ENCODE measurements around the gene NIM1K.
A peak's percentile ranks its signal among the peaks of the same experiment; 100 is the strongest.
"Not testable (repeated sequence)": the region's sequence is repeated elsewhere in the genome, so short reads cannot be mapped to it uniquely, and the experiment has no call there.

Gene NIM1K

DNA sequence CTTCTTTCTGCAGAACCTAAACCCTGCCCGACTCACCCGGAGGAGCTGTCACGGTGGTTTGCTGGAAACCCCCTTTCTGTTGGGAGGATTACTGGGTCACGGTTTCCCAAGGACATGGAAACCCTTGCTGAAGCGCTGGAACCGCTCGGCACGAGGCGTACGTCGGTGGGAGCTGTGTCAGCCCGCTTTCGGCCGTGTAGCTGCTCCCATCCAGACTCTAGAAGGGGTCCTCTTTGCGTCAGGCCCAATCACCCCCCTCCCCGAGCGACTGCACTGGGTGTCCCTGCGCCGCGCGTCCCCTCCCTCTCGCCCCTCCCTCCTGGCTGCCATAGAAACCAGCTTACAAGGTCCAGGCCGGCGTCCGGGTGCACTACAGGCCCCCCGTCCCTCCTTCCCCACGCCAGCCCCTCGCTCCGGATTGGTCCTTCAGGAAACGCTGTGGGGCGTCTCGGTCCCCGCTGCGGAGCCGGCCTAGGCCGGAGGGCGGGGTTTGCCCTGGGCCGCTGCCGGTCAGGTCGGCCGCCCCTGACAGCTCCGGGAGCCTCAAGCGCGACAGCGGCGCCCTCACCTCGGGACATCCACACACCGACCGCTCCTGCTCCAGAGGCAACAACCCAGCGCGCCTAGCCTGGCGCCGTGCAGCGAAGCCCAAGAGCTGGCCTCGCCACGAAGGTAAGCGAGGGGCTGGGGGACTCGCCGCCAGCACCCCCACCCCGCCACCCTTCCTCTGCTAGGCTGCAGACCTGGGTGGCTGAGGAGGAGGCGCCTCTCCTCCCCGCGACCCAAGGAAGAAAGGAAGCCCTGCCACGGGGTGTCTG lies at the start of gene NIM1K:
NIM1K (plus strand) TSS at position 486 of the 818 bp plus-strand sequence. CDS start 53,551 bp downstream, outside the sequence.
- DNase-seq (ENCODE audit: low read depth): no peak

DNA sequence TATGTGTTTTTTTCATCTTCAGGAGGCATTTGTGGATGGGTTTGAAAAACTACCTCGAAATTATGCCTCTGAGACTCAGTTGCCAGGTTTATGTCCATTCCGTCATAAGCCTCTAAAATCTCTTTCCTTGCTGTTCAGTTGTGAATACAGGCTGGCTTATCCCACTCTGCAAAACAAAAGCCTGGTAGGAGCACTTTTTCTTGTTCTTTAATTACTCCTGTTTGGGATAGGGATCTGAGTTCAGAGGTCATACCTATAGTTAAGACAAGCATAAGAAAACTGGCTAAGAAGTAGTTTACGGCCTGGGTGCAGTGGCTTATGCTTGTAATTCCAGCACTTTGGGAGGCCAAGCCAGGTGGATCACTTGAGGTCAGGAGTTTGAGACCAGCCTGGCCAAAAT lies 47.0 kb upstream of the NIM1K start:
- H3K4me3 ChIP-seq (ENCODE audit: low read depth, low read length): no peak overlapping the region
- DNase-seq (ENCODE audit: low read depth): no peak

More for the DNA sequence above, at the start of gene NIM1K:
- peak within 1 kb of the TSS; percentile 60 for H3K4me3 ChIP-seq (ENCODE audit: low read depth, low read length)

DNA sequence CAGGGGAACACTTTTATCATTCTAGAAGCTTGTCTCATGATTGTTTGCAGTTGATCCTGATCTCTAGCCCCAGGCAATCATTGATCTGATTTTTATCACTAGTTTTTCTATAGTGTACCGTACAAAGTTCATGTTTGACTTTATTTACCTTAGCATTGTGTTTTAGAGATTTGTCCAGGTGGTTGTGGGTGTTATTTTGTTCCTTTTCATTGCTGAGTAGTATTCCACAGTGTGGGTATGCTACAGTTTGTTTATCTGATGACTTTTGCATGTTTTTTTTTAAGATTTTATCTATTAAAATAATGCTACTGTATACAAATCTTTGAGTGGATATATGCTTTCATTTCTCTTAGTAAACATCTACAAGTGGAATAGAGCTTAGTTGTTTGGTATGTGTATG lies 45.1 kb upstream of the NIM1K start:
- H3K4me3 ChIP-seq (ENCODE audit: low read depth, low read length): no peak overlapping the region
- DNase-seq (ENCODE audit: low read depth): no peak

DNA sequence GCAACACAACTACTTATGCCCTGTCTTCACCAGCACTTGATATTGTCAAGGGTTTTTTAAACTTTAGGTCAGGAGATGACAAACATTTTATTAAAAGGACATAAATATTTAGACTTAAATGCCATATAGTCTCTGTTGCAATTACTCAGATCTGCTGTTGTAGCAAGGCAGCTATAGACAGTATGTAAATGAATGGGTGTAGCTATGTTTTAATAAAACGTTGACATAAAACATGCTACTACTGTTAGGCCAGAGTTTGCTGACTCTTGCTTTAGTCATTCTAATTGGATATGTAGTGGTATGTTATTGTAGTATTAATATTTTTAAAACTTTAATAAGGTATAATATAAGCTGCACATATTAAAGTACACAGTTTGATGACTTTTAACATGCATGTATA lies 43.6 kb upstream of the NIM1K start:
- no peak overlapping the region for H3K4me3 ChIP-seq (ENCODE audit: low read depth, low read length)
- no peak for DNase-seq (ENCODE audit: low read depth)

DNA sequence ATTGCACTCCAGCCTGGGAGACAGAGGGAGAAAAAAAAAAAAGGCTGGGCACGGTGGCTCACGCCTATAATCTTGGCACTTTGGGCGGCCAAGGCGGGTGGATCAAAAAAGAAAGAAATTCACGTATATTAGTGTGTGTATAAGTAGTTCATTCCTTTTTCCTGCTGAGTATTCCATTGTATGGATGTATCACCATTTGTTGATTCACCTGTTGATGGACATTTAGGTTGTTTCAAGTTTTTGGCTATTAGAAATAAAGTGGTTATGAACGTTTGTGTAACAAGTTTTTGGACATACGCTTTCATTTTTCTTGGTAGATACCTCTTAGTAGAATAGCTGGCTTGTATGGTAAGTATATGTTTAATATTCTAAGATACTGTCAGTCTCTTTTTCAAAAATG lies 42.8 kb upstream of the NIM1K start:
- H3K4me3 ChIP-seq (ENCODE audit: low read depth, low read length): no peak overlapping the region
- no peak for DNase-seq (ENCODE audit: low read depth)

DNA sequence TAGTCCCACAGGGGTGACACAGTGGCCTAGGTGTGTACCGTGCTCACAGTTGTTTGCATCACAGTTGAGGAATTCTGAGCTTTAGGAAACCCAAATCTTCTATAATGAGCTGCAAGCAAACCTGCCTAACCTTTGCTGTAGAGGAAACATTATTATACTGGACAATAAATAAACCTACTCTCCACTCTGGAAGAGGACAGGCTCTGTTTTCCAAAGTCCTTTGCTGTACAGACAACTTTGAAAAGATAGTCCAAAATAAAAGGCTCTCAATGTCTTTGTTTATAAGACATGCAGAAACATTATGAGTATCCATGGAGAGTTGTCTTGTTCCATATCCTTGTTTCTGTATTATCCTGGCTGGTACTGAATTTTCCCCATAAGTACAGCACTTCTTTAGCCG lies 42.0 kb upstream of the NIM1K start:
- no peak for DNase-seq (ENCODE audit: low read depth)
- no peak overlapping the region for H3K4me3 ChIP-seq (ENCODE audit: low read depth, low read length)

DNA sequence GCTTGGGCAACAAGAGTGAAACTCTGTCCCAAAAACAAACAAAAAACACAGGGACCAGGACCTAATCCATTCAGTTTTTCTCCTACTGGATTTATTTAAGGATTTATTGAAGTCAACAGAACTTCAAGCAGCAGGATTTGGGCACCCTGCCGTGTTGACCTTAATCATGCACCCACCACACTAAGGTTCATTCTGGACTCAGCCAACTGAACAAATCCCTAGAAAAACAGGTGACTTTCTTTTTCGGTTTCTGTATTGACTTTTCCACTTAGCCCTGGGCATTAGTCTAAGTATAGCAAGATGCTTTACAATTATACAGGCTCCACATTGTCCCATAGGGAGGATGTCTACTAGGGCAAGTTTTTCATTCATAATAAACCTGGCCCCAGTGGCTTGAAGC lies 41.3 kb upstream of the NIM1K start:
- DNase-seq (ENCODE audit: low read depth): no peak
- no peak overlapping the region for H3K4me3 ChIP-seq (ENCODE audit: low read depth, low read length)

DNA sequence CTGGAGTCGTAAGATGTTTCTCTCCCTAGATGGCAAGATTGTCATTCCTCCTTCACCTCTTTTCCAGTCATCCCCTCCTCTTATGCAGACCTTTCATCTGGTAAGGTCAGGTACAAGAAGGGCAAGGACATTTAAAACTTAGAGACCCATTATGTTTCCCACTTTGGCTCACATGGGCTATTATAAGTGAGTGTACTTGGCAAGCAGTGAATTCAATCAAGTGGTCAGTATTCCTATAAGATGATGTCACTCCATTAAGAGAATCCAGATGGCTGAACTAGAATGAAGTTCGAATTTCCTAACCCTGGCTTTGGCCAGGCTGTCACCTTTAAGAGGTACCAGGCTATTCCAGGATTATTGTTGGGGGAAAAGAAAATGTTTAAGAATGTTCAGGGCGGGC lies 39.1 kb upstream of the NIM1K start:
- no peak for DNase-seq (ENCODE audit: low read depth)
- no peak overlapping the region for H3K4me3 ChIP-seq (ENCODE audit: low read depth, low read length)

DNA sequence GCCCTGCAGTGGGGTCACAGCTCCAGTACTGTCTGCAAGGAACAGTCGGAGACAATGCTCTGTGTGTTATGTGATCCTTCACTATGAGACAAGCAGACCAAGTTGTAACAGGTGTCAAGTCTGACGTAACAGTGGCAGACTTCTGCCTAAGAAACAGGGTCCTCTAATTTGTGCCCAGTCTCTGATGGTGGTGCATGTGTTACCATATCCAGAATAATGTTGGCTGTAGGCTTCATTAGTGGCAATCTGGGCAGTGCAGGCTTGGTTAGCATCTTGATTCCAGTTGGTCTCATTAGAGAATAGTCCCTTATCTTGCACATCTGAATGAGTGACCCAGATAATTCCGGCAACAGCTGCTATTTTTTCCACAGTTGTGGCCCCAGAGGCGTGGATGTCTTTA lies 37.6 kb upstream of the NIM1K start:
- H3K4me3 ChIP-seq (ENCODE audit: low read depth, low read length): no peak overlapping the region
- no peak for DNase-seq (ENCODE audit: low read depth)

DNA sequence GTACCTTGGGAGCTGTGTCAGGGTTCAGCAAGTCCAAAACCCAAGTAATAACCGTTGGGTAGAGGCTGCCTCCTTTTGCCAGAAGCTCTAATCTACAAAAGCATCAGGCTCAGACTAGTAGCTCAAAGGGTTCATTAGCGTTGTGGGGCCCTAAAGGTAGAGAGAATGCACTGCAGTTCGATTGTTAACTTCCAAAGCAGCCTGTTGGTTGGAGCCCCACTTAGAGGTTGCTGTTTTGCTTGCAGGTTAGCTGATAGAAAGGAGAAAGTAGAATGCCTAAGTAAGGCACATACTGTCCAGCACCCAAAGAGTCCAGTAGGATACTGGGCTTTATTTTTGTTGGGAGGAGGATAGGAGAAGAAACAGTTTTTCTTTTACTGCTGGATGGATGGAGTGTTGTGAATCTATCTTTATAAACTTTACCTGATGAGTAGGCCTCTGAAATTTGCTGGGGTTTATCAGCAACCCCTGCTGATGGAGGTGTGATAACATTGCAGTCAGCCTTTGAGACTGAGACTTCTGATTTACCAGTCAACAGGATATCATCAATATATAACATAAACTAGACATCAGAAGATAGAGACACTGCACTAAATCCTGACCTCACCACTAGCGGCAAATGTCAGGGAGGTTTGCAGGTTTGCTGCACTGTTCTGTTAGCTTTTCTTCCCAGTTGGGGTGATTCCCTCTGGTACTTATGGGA lies 36.5 kb upstream of the NIM1K start:
- no peak for DNase-seq (ENCODE audit: low read depth)
- H3K4me3 ChIP-seq (ENCODE audit: low read depth, low read length): no peak overlapping the region

DNA sequence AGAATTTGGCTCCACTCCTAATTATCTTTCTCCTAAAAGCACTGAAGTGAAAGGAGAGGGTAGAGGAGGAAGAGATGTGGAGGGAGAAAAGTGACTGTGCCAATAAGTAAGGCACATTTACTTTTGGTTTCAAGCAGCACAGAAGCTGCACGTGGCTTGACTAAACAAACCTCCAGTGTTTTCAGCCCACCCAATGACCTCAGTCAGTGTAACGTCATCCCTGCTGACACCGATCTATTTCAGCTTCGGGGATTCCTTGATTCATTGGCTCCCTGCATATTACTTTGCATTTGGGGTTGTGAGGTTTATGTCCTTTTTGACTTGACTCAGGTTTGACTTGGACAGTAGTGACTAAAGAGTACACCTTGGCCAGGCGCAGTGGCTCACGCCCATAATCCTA lies 35.6 kb upstream of the NIM1K start:
- no peak for DNase-seq (ENCODE audit: low read depth)

DNA sequence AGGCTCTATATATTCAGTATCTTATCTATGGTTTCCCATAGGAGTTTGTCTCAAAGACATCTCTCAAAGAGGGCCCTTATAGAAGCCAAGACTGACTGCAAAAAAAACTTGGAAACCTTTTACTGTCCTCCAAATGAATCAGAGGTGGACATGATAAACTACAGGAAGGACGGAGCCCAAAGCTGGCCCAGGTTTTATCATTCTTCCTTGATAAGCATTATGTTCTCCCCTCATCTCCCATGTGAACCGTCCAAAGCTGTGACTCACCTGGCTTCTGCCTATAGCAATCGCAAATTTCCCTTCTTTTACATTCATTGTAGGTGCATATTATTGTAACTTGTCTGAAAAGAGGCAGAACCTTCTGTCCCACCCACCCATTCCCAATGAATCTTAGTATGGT lies 35.0 kb upstream of the NIM1K start:
- H3K4me3 ChIP-seq (ENCODE audit: low read depth, low read length): no peak overlapping the region
- DNase-seq (ENCODE audit: low read depth): no peak

More for the DNA sequence above, 35.6 kb upstream of the NIM1K start:
- H3K4me3 ChIP-seq (ENCODE audit: low read depth, low read length): no peak overlapping the region

DNA sequence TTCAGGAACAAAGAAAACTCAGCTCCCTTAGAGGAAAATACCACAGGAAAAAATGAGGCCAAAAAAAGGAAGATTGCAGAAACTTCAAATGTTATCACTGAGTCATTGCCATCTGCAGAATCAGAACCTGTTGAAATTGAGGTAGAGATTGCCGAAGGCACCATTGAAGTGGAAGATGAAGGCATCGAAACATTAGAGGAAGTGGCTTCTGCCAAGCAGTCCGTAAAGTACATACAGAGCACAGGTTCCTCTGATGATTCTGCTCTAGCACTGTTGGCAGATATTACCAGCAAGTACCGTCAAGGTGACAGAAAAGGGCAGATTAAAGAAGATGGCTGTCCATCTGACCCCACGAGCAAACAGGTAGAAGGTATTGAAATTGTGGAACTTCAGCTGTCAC lies 30.8 kb upstream of the NIM1K start:
- H3K4me3 ChIP-seq (ENCODE audit: low read depth, low read length): no peak overlapping the region
- DNase-seq (ENCODE audit: low read depth): no peak

DNA sequence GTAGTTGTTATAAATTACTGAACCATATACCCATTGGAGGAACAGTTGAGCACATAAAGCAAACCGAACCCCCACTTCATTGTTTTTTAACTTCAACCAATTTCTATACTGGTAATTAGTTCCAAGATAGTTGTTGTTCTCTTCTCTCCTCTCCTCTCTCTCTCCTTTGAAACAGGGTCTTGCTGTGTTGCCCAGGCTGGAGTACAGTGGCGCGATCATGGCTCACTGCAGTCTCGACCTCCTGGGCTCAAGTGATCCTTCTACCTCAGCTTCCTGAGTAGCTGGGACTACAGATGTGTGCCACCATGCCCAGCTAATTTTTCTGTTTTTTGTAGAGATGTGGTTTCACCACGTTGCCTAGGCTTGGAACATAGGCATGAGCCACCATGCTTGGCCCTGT lies 27.2 kb upstream of the NIM1K start:
- not testable (repeated sequence) for DNase-seq (ENCODE audit: low read depth); H3K4me3 ChIP-seq (ENCODE audit: low read depth, low read length)

DNA sequence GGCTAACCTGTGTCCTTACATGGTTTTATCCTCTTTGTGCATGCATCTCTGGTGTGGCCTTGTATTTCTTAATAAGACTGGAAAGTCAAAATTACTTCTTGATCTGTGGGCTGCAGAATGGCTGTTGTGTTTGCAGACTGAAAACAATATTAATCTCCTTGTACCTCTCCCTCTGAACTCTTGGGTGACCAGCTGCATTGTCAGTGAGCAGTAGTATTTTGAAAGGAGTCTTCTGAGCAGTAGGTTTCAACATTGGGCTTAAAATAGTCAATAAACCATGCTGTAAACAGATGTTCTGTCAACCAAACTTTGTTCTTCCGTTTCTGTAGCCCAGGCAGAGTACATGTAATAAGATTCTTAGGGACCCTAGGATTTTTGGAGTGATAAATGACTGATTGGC lies 26.7 kb upstream of the NIM1K start:
- no peak overlapping the region for H3K4me3 ChIP-seq (ENCODE audit: low read depth, low read length)
- no peak for DNase-seq (ENCODE audit: low read depth)

DNA sequence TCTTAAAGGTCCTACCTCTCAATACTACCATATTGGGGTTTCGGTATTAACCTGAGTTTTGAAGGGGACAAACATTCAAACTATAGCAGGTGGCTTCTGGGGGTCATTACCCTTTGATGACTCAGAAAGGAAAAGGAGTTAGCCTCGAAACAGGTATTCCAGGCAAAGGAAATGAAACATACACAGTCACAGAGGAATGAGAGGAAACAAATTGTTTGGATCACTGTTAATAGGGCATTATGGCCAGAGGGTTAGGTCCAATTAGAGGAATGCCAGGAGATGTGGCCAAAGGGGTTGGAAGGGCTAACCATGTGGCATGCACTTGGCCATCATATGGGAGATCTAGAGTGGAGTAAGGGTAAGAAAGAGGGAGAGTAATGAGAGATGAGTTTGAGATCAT lies 23.9 kb upstream of the NIM1K start:
- no peak overlapping the region for H3K4me3 ChIP-seq (ENCODE audit: low read depth, low read length)
- DNase-seq (ENCODE audit: low read depth): no peak

DNA sequence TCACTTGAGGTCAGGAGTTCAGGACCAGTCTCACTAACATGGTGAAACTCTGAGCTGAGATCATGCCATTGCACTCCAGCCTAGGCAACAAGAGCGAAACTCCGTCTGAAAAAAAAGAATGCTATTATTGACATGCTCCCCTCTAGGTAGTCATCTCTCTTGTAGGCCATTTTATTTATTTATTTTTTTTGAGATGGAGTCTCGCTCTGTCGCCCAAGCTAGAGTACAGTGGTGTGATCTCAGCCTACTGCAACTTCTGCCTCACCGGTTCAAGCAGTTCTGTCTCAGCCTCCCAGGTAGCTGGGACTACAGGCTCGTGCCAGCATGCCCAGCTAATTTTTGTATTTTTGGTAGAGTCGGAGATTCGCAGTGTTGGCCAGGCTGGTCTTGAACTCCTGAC lies 20.6 kb upstream of the NIM1K start:
- no peak for DNase-seq (ENCODE audit: low read depth)

DNA sequence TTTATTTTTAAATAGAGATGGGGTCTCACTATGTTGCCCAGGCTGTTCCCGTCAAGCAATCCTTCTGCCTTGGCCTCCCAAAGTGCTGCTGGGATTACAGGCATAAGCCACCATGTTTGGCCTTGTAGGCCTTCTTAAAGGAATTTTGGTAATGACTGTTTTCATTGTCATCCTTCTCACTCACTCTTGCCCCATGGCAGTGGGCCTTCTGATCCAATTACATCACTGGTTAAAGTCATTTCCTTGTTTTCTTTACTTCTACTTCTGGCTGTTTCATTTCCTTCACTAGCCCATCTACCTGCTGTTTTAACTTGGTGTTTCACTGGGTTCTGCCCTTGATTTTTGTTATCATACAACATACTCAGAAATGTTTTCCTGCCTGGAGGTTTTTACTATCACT lies 20.1 kb upstream of the NIM1K start:
- no peak overlapping the region for H3K4me3 ChIP-seq (ENCODE audit: low read depth, low read length)
- no peak for DNase-seq (ENCODE audit: low read depth)

More for the DNA sequence above, 20.6 kb upstream of the NIM1K start:
- no peak overlapping the region for H3K4me3 ChIP-seq (ENCODE audit: low read depth, low read length)

DNA sequence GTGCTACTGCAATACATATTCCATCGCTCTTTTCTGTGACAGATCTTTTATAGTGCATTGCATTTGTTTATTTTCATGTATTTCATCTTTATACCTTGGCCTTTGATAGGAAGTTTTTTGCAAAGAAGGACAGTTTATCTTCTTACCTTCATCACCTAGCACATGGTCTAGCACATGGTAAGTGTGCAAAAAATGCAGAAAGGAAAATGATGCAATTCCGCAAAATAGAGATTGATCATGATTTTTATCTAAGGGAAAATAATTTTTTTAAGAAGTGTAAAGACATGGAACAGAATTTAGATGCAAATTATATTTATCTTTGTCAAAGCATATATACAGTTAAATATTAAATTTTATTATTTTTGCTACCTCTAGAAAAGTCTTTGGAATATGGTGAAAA lies 19.2 kb upstream of the NIM1K start:
- no peak for DNase-seq (ENCODE audit: low read depth)
- H3K4me3 ChIP-seq (ENCODE audit: low read depth, low read length): no peak overlapping the region

DNA sequence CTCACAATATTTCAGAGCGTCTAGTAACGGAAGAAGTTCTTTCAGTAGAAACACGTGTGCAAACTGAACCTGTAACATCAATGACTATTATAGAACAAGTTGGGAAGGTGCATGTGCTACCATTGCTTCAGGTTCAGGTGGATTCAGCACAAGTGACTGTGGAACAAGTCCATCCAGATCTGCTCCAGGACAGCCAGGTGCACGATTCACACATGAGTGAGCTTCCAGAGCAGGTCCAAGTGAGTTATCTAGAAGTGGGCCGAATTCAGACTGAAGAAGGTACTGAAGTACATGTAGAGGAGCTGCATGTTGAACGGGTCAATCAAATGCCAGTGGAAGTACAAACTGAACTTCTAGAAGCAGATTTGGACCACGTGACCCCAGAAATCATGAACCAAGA lies 17.4 kb upstream of the NIM1K start:
- H3K4me3 ChIP-seq (ENCODE audit: low read depth, low read length): no peak overlapping the region
- no peak for DNase-seq (ENCODE audit: low read depth)

DNA sequence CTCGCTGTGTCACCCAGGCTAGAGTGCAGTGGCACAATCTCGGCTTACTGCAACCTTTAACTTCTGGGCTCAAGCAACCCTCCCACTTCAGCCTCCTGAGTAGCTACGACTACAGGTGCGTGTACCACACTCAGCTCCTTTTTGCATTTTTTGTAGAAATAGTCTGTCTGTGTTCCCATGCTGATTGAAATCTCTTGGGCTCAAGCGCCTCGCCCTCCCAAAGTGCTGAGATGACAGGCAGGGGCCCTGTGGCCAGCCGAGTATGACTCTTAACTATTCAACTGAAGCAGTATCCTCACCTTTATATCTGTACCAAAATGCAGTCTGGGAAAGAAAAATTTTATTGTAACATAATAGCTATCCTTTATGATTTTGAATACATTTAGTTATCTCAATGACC lies 12.2 kb upstream of the NIM1K start:
- H3K4me3 ChIP-seq (ENCODE audit: low read depth, low read length): no peak overlapping the region
- no peak for DNase-seq (ENCODE audit: low read depth)
